Skeletal muscle tissue (tissue), 4 donors: ENCODE results near the gene PITPNM1. TPM values are rescaled to one million over a fixed set of nuclear protein-coding genes. Genes with fewer than 3 reads are reported as not detected.

Source experiments
- H3K27ac ChIP-seq: one replicate; pipeline ENCODE4 v1.7.0; 2013; ENCODE audit warnings: mild to moderate bottlenecking, low read depth, low read length, inconsistent platforms
- H3K27me3 ChIP-seq, 3 donors: one replicate each; pipeline ENCODE4 v1.7.0; 2013; ENCODE audit warnings: low read length in 3 of 3; ENCODE audit not compliant: control insufficient read depth in 3 of 3, insufficient read depth in 3 of 3
- H3K36me3 ChIP-seq, 3 donors: one replicate each; pipeline ENCODE4 v1.7.0; 2013; ENCODE audit warnings: low read length in 3 of 3; ENCODE audit not compliant: control insufficient read depth in 3 of 3, insufficient read depth in 3 of 3
- H3K4me1 ChIP-seq, 3 donors: one replicate each; pipeline ENCODE4 v1.7.0; 2013; ENCODE audit warnings: low read length in 3 of 3, mild to moderate bottlenecking in 3 of 3; ENCODE audit not compliant: control insufficient read depth in 3 of 3, insufficient read depth in 3 of 3
- H3K4me3 ChIP-seq, 3 donors: one replicate each; pipeline ENCODE4 v1.7.0; 2013; ENCODE audit warnings: low read length in 3 of 3
- H3K9ac ChIP-seq, 3 donors: one replicate each; pipeline ENCODE4 v1.7.0; 2013; ENCODE audit warnings: low read length in 3 of 3, mild to moderate bottlenecking in 3 of 3, moderate library complexity in 2 of 3, low read depth in 1 of 3
- H3K9me3 ChIP-seq, 3 donors: one replicate each; pipeline ENCODE4 v1.7.0; 2013; ENCODE audit warnings: low read length in 3 of 3; ENCODE audit not compliant: control insufficient read depth in 3 of 3
- total RNA-seq: library from RNA; depleted of rRNA; stranded (reverse); fragments of >200 nt; gene quantifications from one replicate; pipeline ENCODE4 v1.2.3, GENCODE V29; 2014
- donor health status: Osteomylitis.

The PITPNM1 gene
- total RNA-seq, 1 donor from 2014 or later, result 5.7 TPM

GRCh38 chr11:67504005-67504949 is 886 bp downstream of the PITPNM1 start:
- Histone ChIP-seq H3K4me1 (peaks cover 27 to 43% (median 39%) of the 10 kb centered on the region in 3 donors), H3K27me3 (peaks cover 3 to 7% (median 7%) of the 10 kb centered on the region in 3 donors), H3K9ac (peak overlapping the region; percentile 43 to 83 (median 65)), H3K9me3 (no peaks in the 10 kb centered on the region), H3K27ac (peak overlapping the region; percentile 96), H3K4me3 (peak overlapping the region; percentile 65 to 73 (median 65)), H3K36me3 (peaks cover 0 to 4% (median 3%) of the 10 kb centered on the region in 3 donors)

GRCh38 chr11:67503119-67504004 is 1.8 kb downstream of the PITPNM1 start:
- Histone ChIP-seq H3K27ac (no peak overlapping the region), H3K9ac (peak overlapping the region in 1 of 3 donors; percentile 33), H3K27me3 (peaks cover 3 to 7% (median 7%) of the 10 kb centered on the region in 3 donors), H3K36me3 (peaks cover 0 to 6% (median 3%) of the 10 kb centered on the region in 3 donors), H3K4me3 (no peak overlapping the region), H3K4me1 (peaks cover 22 to 38% (median 36%) of the 10 kb centered on the region in 3 donors), H3K9me3 (no peaks in the 10 kb centered on the region)

GRCh38 chr11:67502328-67502979 is 2.7 kb downstream of the PITPNM1 start:
- Histone ChIP-seq H3K27me3 (peaks cover 3 to 7% (median 7%) of the 10 kb centered on the region in 3 donors), H3K36me3 (peaks cover 0 to 6% (median 3%) of the 10 kb centered on the region in 3 donors), H3K27ac (no peak overlapping the region), H3K4me1 (peaks cover 19 to 33% (median 33%) of the 10 kb centered on the region in 3 donors), H3K9ac (no peak overlapping the region), H3K4me3 (no peak overlapping the region), H3K9me3 (no peaks in the 10 kb centered on the region)

GRCh38 chr11:67501854-67502253 is 3.3 kb downstream of the PITPNM1 start:
- Histone ChIP-seq H3K4me1 (peaks cover 14 to 27% (median 27%) of the 10 kb centered on the region in 3 donors), H3K4me3 (no peak overlapping the region), H3K9ac (no peak overlapping the region), H3K36me3 (peaks cover 0 to 6% (median 3%) of the 10 kb centered on the region in 3 donors), H3K27ac (no peak overlapping the region), H3K27me3 (peaks cover 3 to 7% (median 7%) of the 10 kb centered on the region in 3 donors), H3K9me3 (no peaks in the 10 kb centered on the region)

- peaks cover 0 to 3% (median 2%) of the 10 kb centered on the region in 3 donors for H3K36me3 ChIP-seq
- no peak overlapping the region for H3K9ac ChIP-seq
- no peak overlapping the region for H3K4me3 ChIP-seq
- H3K27ac ChIP-seq, result no peak overlapping the region
- H3K27me3 ChIP-seq, result peaks cover 3 to 7% (median 7%) of the 10 kb centered on the region in 3 donors
- H3K9me3 ChIP-seq, result no peaks in the 10 kb centered on the region
- H3K4me1 ChIP-seq, result peaks cover 12 to 20% (median 19%) of the 10 kb centered on the region in 3 donors
Observed at GRCh38 chr11:67500831-67501715, 4.1 kb downstream of the PITPNM1 start.

GRCh38 chr11:67500484-67500821 is 4.7 kb downstream of the PITPNM1 start:
- Histone ChIP-seq H3K27me3 (peaks cover 3 to 7% (median 7%) of the 10 kb centered on the region in 3 donors), H3K4me1 (peaks cover 6 to 14% (median 13%) of the 10 kb centered on the region in 3 donors), H3K27ac (no peak overlapping the region), H3K36me3 (peaks cover 0 to 4% (median 3%) of the 10 kb centered on the region in 3 donors), H3K9me3 (no peaks in the 10 kb centered on the region), H3K9ac (no peak overlapping the region), H3K4me3 (no peak overlapping the region)

- peaks cover 3 to 7% (median 6%) of the 10 kb centered on the region in 3 donors for H3K27me3 ChIP-seq
- H3K4me1 ChIP-seq, result peaks cover 4 to 11% (median 10%) of the 10 kb centered on the region in 3 donors
- H3K9me3 ChIP-seq, result no peaks in the 10 kb centered on the region
- H3K36me3 ChIP-seq, result peaks cover 0 to 4% (median 3%) of the 10 kb centered on the region in 3 donors
- no peak overlapping the region for H3K27ac ChIP-seq
- no peak overlapping the region for H3K9ac ChIP-seq
- H3K4me3 ChIP-seq, result no peak overlapping the region
Observed at GRCh38 chr11:67499808-67500483, 5.2 kb downstream of the PITPNM1 start.

GRCh38 chr11:67498544-67498972 is 6.6 kb downstream of the PITPNM1 start:
- Histone ChIP-seq H3K4me1 (peaks cover 0 to 4% (median under 1%) of the 10 kb centered on the region in 3 donors), H3K36me3 (peaks cover 0 to 6% (median 3%) of the 10 kb centered on the region in 3 donors), H3K27ac (no peak overlapping the region), H3K27me3 (peaks cover 0 to 2% (median under 1%) of the 10 kb centered on the region in 3 donors), H3K9ac (no peak overlapping the region), H3K9me3 (no peaks in the 10 kb centered on the region), H3K4me3 (no peak overlapping the region)
